PC-9 (cell line): ENCODE results near the gene GPR150. TPM values are rescaled to one million over a fixed set of nuclear protein-coding genes. Genes with fewer than 3 reads are reported as not detected.
"Not testable (repeated sequence)": the region's sequence is repeated elsewhere in the genome, so short reads cannot be mapped to it uniquely, and the experiment has no call there.

Experiments used
- BruUV-seq: library from RNA; stranded (reverse); fragments of 400-500 nt; replicated peaks from 2 replicates; lab custom pipeline; 2021; lab: Mats Ljungman, UMichigan
- CTCF ChIA-PET: fragments of 300-600 bp; sonication (Branson Sonifier 250); formaldehyde crosslinking; loops from one replicate; lab custom pipeline; 2022; ENCODE audit warnings: antibody characterized with exemption; lab: Charles Lee
- POLR2A ChIA-PET: fragments of 300-600 bp; sonication (Branson Sonifier 250); formaldehyde crosslinking; loops from one replicate; lab custom pipeline; 2022; ENCODE audit warnings: antibody characterized with exemption; ENCODE audit not compliant: unreplicated experiment; lab: Charles Lee
- DNase-seq, 2 experiments: peaks; one replicate each; pipeline versions ENCODE4 v3.0.0 to v3.0.0-alpha.2; 2015 to 2022; ENCODE audit warnings: mixed read lengths in 1 of 2
- H2AFZ ChIP-seq: fragments of 200-600 bp; sonication (generic); 2 replicates; pipeline ENCODE4 v1.8.1; 2017; ENCODE audit warnings: antibody characterized with exemption
- H3F3A ChIP-seq: fragments of 200-600 bp; sonication (generic); 2 replicates; pipeline ENCODE4 v1.8.1; 2017; ENCODE audit warnings: antibody characterized with exemption, mild to moderate bottlenecking, low read depth; ENCODE audit not compliant: insufficient read depth
- H3K27ac ChIP-seq: fragments of 200-600 bp; sonication (generic); 2 replicates; pipeline ENCODE4 v1.6.1; 2016; ENCODE audit warnings: mixed run types
- H3K27me3 ChIP-seq: fragments of 200-600 bp; sonication (generic); 2 replicates; pipeline ENCODE4 v1.6.1; 2016; ENCODE audit warnings: low read depth, mixed run types; ENCODE audit not compliant: insufficient read depth
- H3K36me3 ChIP-seq: fragments of 200-600 bp; sonication (generic); 2 replicates; pipeline ENCODE4 v1.6.1; 2016; ENCODE audit warnings: low read depth, mixed run types
- H3K4me1 ChIP-seq: fragments of 200-600 bp; sonication (generic); replicated peaks from 2 replicates; pipeline ENCODE4 v1.6.1; 2016; ENCODE audit warnings: mixed run types; ENCODE audit not compliant: insufficient read depth
- H3K4me2 ChIP-seq: fragments of 200-600 bp; sonication (generic); 2 replicates; pipeline ENCODE4 v1.6.1; 2017; ENCODE audit warnings: mixed run types
- H3K4me3 ChIP-seq: fragments of 200-600 bp; sonication (generic); 2 replicates; pipeline ENCODE4 v1.6.1; 2016; ENCODE audit warnings: mixed run types
- H3K79me2 ChIP-seq: fragments of 200-600 bp; sonication (generic); 2 replicates; pipeline ENCODE4 v1.6.1; 2017; ENCODE audit warnings: low read depth, mixed run types
- H3K9me2 ChIP-seq: fragments of 200-600 bp; sonication (generic); 2 replicates; pipeline ENCODE4 v1.8.1; 2017; ENCODE audit warnings: mild to moderate bottlenecking; ENCODE audit not compliant: insufficient read depth
- H3K9me3 ChIP-seq: fragments of 200-600 bp; sonication (generic); 2 replicates; pipeline ENCODE4 v1.8.1; 2016; ENCODE audit warnings: low read depth; ENCODE audit not compliant: insufficient read depth
- H4K20me1 ChIP-seq: fragments of 200-600 bp; sonication (generic); 2 replicates; pipeline ENCODE4 v1.8.1; 2017; ENCODE audit not compliant: insufficient read depth
- EZH2 ChIP-seq: fragments of 200-600 bp; sonication (generic); IDR thresholded peaks from 2 replicates; pipeline ENCODE4 v1.8.0; 2017; ENCODE audit warnings: antibody characterized with exemption, low read depth
- intact Hi-C: fragments of 100-400 bp; cut with micrococcal nuclease; formaldehyde crosslinking; loops from one replicate; pipeline ENCODE4 v1.10.0; 2022; ENCODE audit not compliant: unreplicated experiment
- total RNA-seq: library from RNA; stranded (reverse); gene quantifications from 2 replicates; pipeline ENCODE4 v1.2.3, GENCODE V29; 2021
- TF ChIP-seq, protein P1 (sequence below): fragments of 200-600 bp; sonication (generic); conservative IDR thresholded peaks from 2 replicates; pipeline ENCODE4 v1.6.1; 2017; ENCODE audit warnings: mixed run types, antibody characterized with exemption, mild to moderate bottlenecking, moderate library complexity

Gene GPR150
- total RNA-seq, 1 experiment from 2014 or later: 0.17 TPM

- TF ChIP-seq, protein P1, sequence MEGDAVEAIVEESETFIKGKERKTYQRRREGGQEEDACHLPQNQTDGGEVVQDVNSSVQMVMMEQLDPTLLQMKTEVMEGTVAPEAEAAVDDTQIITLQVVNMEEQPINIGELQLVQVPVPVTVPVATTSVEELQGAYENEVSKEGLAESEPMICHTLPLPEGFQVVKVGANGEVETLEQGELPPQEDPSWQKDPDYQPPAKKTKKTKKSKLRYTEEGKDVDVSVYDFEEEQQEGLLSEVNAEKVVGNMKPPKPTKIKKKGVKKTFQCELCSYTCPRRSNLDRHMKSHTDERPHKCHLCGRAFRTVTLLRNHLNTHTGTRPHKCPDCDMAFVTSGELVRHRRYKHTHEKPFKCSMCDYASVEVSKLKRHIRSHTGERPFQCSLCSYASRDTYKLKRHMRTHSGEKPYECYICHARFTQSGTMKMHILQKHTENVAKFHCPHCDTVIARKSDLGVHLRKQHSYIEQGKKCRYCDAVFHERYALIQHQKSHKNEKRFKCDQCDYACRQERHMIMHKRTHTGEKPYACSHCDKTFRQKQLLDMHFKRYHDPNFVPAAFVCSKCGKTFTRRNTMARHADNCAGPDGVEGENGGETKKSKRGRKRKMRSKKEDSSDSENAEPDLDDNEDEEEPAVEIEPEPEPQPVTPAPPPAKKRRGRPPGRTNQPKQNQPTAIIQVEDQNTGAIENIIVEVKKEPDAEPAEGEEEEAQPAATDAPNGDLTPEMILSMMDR: no peak
- TF ChIP-seq EZH2: no peak
- Histone ChIP-seq H3K27ac (no peak overlapping the region), H2AFZ (no peak overlapping the region), H3F3A (peaks cover 16% of the 10 kb centered on the region), H3K9me2 (no peaks in the 10 kb centered on the region), H3K36me3 (no peaks in the 10 kb centered on the region), H4K20me1 (no peaks in the 10 kb centered on the region), H3K27me3 (no peaks in the 10 kb centered on the region), H3K9me3 (no peaks in the 10 kb centered on the region), H3K4me2 (no peak overlapping the region), H3K4me1 (no peaks in the 10 kb centered on the region), H3K4me3 (no peak overlapping the region), H3K79me2 (no peaks in the 10 kb centered on the region)
- BruUV-seq: no TSS peak
- no peak for DNase-seq
- intact Hi-C loops: loop anchor here (5.0 to 10.0 kb wide), 2 partner anchors 323 to 696 kb away; partner anchors contain the start of gene ELL2
- CTCF ChIA-PET: no interaction called here
- POLR2A ChIA-PET: no interaction called here
Observed at GRCh38 chr5:95641741-95642220, 21.9 kb downstream of the GPR150 start.

DNA sequence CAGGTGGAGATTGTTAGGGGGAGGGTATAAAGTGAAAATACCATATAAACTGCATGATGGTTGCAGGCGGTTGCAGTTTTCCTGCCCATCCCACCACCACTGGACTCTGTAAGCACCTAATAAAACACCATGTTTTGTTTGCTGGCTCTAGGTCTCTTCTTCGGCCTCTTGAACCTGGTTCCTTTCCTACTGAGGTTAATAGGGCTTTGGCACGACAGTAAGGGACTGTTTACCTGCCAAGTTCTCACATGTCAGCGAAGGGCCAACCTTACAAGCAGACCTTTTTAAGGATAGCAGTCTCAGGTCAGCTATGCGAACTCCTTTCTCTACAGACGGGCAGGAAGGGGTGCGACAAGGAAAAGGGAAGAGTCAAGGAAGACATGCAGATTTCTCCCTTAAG lies 23.3 kb downstream of the GPR150 start:
- peaks cover 11% of the 10 kb centered on the region for H3K4me1 ChIP-seq
- intact Hi-C loops: loop anchor here (5.0 to 10.0 kb wide), 2 partner anchors 322 to 694 kb away; partner anchors contain the start of gene ELL2
- no peak overlapping the region for H3K4me2 ChIP-seq
- BruUV-seq: no TSS peak
- ChIA-PET CTCF (interaction anchor here (0.7 kb wide), 1 partner anchor 139 kb away, joined by 3 read pairs; no protein-coding TSS in a partner anchor), POLR2A (no interaction called here)
- no peak for DNase-seq
- H3K36me3 ChIP-seq: no peaks in the 10 kb centered on the region
- H3K27ac ChIP-seq: no peak overlapping the region
- no peak overlapping the region for H3K4me3 ChIP-seq
- no peaks in the 10 kb centered on the region for H3K9me3 ChIP-seq
- no peaks in the 10 kb centered on the region for H3K9me2 ChIP-seq
- no peaks in the 10 kb centered on the region for H3K79me2 ChIP-seq
- peaks cover 28% of the 10 kb centered on the region for H3F3A ChIP-seq
- TF ChIP-seq EZH2: no peak
- TF ChIP-seq, protein P1: no peak
- no peaks in the 10 kb centered on the region for H4K20me1 ChIP-seq
- no peak overlapping the region for H2AFZ ChIP-seq
- H3K27me3 ChIP-seq: no peaks in the 10 kb centered on the region

GRCh38 chr5:95644351-95645042 lies 24.6 kb downstream of the GPR150 start:
- Histone ChIP-seq H3K9me3 (no peaks in the 10 kb centered on the region), H3F3A (peaks cover 29% of the 10 kb centered on the region), H4K20me1 (no peaks in the 10 kb centered on the region), H3K36me3 (no peaks in the 10 kb centered on the region), H3K4me1 (peaks cover 16% of the 10 kb centered on the region), H3K27ac (no peak overlapping the region), H3K79me2 (no peaks in the 10 kb centered on the region), H3K4me2 (no peak overlapping the region; the same call in 1 of the 2 replicates), H3K9me2 (no peaks in the 10 kb centered on the region), H3K27me3 (no peaks in the 10 kb centered on the region), H2AFZ (peak overlapping the region; percentile 30; the same call in 1 of the 2 replicates), H3K4me3 (no peak overlapping the region)
- CTCF ChIA-PET: interaction anchor here (0.8 to 1.5 kb wide), 2 partner anchors 137 to 307 kb away, joined by 3 to 5 read pairs; no protein-coding TSS in a partner anchor
- TF ChIP-seq EZH2: no peak
- TF ChIP-seq, protein P1: peak; percentile 78
- no TSS peak for BruUV-seq
- intact Hi-C loops: loop anchor here (1.0 to 10.0 kb wide), 8 partner anchors 88 to 1533 kb away; partner anchors contain the start of genes ELL2 and RHOBTB3
- peak; percentile 37 to 40 for DNase-seq
- POLR2A ChIA-PET: no interaction called here

DNA sequence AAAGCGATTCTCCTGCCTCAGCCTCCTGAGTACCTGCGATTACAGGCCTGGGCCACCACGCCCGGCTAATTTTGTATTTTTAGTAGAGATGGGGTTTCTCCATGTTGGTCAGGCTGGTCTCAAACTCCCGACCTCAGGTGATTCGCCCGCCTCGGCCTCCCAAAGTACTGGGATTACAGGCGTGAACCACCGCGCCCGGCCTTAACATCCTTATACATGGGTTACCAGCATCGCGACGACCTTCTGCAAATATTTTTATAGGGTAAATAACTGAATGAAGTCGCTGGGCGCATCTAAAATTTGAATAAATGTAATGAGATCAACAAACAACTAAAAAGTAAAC lies 26.3 kb downstream of the GPR150 start:
- ChIA-PET POLR2A (interaction anchor here (0.5 to 0.8 kb wide), 3 partner anchors 27 to 271 kb away, joined by 3 to 5 read pairs (median 4); no protein-coding TSS in a partner anchor), CTCF (interaction anchor here (0.6 kb wide), 1 partner anchor 197 kb away, joined by 5 read pairs; no protein-coding TSS in a partner anchor)
- Histone ChIP-seq H3K4me2 (peak overlapping the region; percentile 99), H3F3A (peaks cover 29% of the 10 kb centered on the region), H2AFZ (peak overlapping the region; percentile 99; the same call in 1 of the 2 replicates), H3K4me3 (peak overlapping the region; percentile 89; the same call in 1 of the 2 replicates), H3K4me1 (peaks cover 16% of the 10 kb centered on the region)
- H3K9me3 ChIP-seq, BruUV-seq, H3K27ac ChIP-seq, H4K20me1 ChIP-seq, DNase-seq, H3K36me3 ChIP-seq, H3K79me2 ChIP-seq, H3K27me3 ChIP-seq, H3K9me2 ChIP-seq: not testable (repeated sequence)
- intact Hi-C loops: loop anchor here (2.0 to 10.0 kb wide), 5 partner anchors 67 to 1531 kb away; partner anchors contain the start of genes ARSK, ELL2, RHOBTB3 and SKIC3
